HT-29 (cell line): ENCODE data around the gene CDKAL1. TPM values are rescaled to one million over a fixed set of nuclear protein-coding genes. Genes with fewer than 3 reads are reported as not detected.
A peak's percentile ranks its signal among the peaks of the same experiment; 100 is the strongest.

Experiments
- DNase-seq: peaks from one replicate; pipeline ENCODE4 v3.0.0-alpha.2; 2015; ENCODE audit warnings: low spot score
- total RNA-seq: library from RNA; depleted of rRNA; stranded (reverse); fragments of >200 nt; shearing (Covaris generic); gene quantifications from 2 replicates; pipeline ENCODE4 v1.2.3, GENCODE V29; 2014

The CDKAL1 gene
- total RNA-seq, 1 experiment from 2014 or later = 9.8 TPM

DNA sequence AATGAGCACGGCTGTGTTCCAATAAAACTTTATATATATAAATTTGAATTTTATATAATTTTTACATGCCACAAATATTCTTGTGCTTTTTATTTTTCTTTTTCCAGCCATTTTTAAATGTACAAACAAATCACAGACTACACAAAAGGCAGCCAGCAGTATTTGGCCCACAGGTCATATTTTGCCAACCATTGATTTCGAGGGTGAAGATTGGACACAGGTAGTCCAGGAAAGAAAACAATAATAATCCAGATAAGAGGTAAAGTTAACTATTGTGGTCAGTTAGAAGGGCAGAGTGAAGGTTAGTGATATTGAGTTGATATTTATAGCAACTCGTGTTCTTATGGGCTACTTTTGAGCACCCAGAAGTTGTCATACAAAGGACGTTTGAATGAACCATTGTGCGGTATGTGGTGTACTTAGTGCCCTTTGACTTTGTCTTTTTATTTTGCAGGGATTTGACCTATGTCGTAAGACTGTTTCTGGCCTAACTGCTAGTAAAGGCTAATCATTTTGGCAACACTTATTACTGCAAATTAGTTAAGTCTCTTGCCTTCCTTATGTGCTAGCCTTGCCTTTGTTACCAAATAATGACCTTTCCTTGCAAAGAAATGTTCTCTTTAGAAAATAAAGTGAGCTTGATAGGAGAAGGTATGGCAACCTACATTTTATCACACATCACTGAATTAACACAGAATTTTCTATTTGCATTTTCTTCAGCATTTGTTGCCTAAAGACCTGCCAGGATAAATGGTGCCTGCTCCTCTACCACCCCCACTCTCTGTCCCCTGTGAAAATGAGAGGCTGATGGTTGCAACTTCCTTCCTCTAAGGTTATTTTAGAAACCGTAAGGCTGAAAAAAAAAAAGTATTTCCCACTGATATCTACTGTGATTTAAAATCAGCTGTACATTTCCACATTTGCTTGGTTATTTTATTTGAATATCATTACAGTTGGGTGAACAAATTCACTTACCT lies 565.4 kb downstream of the CDKAL1 start:
- no peak for DNase-seq

GRCh38 chr6:21100991-21101390 lies 566.7 kb downstream of the CDKAL1 start:
- no peak for DNase-seq

GRCh38 chr6:21101694-21102093 lies 567.4 kb downstream of the CDKAL1 start:
- no peak for DNase-seq

GRCh38 chr6:21102201-21102600 lies 567.9 kb downstream of the CDKAL1 start:
- peak; percentile 36 for DNase-seq

GRCh38 chr6:21102624-21103023 lies 568.4 kb downstream of the CDKAL1 start:
- peak; percentile 42 for DNase-seq

DNA sequence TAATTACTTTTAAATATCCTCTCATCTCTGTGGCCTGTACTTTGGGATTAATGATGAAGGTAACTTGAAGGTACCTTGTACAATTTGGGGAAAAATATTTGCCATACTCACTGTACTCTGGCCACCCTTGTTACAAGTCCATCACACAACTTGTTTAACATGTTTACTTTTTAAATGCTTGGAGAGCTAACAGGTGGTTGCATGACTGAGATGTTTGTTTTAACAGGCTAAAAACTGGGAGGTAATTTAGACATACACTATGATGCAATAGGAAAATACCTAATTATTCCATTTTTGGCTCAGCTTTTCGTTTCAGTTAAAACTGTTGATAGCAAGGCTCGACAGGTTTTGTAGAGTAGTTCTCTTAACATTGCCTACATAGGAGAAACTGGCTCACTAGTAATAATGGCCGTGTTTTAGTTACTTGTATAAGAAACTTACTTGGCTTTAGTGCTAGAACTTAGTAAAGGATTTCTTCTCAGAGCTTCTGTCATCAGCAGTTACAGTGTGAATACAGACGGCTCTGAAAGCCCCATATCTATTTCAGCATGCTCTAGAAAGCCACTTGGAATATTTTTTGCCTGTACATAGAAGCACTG lies 569.5 kb downstream of the CDKAL1 start:
- DNase-seq = peak; percentile 41

DNA sequence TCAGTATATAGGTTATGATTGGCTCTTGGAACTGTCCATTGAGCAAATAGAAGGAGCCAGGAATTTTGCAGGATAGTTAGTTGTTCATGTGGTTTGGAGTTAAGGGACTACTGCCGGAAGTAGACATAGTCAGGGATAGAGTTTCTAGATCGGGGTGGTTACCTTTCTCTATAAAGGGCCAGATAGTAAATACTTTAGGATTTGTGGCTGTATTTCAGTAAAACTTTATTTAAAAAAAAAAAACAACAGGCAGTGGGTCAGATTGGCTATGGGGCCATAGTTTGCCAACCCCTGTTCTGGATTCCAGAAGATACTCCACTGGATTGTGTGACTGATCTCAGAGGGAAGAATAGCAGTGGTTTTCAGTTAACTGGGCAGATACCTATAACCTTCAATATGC lies 570.0 kb downstream of the CDKAL1 start:
- no peak for DNase-seq

DNA sequence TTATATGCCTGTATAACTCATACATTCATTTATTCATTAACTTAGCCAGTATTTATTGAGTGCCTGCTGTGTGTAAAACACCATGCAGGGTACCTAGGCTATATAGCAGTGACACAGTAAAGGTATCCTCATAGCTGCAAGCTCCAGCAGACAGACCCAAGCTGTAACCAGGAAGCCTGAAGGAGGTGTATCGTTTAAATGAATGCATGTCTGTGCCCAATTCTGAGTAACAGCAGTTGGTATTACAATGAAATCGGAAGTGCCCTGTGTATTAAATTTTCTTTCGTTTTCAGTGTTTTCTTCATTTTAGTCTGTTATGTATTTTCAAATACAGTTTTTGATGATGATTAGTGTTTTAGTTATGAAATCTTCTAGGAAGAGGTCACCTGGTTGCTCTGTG lies 573.5 kb downstream of the CDKAL1 start:
- DNase-seq = no peak

DNA sequence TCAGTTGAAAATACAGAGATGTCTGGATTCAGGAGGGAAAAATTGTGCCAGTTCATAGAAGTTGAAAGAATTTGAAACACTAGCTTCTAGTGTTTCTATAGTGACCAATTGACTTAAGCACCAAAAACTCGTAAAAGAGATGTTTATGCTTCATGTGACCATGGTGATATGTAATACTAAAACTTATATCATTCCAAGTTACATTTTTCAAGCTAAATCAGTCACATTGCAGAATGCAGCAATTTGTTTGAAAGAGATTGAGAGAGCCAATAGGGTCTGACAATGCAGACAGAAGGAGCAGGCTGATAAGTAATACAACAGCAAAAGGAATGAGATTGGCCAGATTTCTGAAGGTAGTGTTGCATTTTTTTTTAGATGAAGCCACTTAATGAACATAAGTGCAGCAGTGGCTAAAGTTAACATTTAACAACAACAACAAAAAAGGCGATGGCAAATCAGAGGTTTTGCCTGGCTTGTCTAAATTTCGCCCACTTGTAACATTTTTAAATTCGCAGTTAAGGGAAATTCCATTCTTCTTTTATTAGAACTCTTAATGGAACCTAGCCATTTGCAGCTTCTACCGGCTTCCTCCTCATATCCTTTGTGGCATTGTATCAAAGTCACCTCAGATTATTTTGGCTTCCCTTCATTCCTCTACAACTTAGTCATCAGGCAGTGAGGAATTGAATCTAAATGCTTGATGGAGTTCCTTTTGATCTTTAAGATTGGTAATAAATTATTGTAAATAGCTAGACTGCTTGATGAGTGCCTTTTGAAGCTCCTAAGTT lies 575.3 kb downstream of the CDKAL1 start:
- peak; percentile 79 for DNase-seq

DNA sequence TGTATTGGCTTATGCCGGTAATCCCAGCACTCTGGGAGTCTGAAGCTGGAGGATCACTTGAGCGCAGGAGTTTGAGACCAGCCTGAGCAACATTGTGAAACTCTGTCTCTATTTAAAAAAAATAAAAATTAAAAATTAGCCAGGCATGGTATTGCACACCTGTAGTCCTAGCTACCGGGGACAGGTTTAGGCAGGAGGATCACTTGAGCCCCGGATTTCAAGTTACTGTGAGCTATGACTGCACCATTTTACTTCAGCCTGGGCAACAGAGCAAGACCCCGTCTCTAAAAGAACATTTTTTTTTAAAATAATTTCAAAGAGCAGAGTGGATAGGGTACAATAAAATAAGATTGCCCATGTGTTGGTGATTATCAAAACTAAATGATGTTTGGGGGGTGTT lies 576.4 kb downstream of the CDKAL1 start:
- no peak for DNase-seq

GRCh38 chr6:21111093-21111725 lies 577.0 kb downstream of the CDKAL1 start:
- DNase-seq = no peak

GRCh38 chr6:21115111-21115510 lies 580.9 kb downstream of the CDKAL1 start:
- DNase-seq = no peak

DNA sequence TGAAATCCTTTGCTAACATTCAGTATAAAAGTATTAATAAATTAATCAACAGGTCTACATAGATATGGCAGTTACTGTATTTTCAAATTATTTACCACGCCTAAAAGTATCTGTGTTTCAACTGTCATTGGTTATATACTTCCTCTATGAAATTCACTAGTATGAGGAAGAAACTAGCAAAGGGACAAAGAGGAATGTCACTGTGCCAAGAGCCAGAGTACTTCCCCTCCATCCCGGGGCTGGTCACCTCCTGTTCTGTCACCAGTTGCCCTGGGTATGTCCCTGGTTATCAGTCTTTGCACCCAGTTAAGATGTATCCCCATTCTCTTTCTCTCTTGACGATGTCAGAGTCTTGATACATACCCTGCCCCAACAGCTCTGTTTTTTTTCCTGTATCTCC lies 582.5 kb downstream of the CDKAL1 start:
- no peak for DNase-seq

DNA sequence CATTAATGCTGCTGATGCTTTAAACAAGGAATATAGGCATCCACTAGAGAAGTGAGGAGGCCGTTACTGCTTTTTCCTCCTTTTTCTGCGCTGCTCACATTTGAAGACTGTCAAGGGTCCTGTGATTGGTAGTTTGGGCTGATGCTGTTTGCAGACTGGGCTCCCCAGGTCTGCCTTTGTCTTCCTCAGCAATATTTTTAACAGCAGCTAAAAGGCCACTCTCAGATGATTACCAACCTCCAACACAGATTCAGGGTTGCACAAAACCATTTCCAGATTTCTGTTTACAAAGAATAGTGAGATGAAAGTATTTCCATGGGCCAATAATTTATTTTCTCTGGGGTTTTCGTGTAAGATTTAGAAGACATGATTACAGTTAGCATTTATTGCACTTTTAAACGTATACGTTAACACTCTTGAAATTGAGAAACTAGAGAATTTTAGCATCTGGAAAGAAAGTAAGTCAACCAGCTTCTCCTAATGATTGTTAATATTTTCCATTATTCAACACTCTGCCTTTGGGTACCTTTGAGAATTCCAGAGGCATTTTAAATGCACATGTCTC lies 584.0 kb downstream of the CDKAL1 start:
- no peak for DNase-seq

- no peak for DNase-seq
These were observed 587.4 kb downstream of the CDKAL1 start for GRCh38 chr6:21121636-21122136.

DNA sequence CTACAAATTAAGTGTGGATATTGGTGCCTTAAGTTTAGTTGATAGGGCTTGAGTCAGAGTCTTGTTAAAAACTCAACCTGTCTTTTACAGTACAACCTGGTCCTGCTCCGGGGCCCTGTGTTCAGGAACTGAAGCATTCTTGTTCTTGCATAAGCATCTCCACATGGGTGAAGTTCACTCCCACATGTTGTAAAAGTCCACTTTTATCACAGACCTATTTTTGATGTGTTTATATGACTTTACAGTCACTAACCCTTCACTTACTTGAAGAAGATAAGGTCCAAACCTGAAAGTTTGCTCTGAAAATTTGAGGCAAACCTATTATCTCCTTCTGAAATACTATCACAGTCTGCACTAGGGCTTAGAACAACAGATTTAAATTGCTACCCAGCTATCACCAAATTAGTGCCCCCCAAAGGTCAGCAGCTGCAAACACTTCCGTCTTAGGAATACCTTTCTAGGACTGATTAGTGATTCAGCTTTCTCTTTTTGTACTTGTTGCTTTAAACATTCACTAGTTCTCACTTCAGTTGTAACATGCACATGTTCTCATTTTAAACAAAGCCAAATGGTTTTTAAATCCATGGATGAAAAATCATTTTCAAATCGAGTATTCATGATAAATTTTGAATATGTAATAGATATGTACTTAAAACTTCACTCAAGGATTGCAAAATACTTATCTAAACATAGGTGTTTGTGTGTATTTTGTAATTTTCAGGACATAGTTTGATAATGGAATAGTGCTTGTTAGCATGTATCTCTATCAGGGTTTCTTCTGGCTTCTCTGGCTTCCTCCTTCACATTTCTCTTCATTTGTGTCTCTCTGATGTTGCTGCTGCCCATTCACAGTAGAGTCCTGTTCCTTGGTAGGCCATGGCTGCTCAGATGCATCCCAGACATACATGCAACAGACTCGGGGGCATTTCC lies 589.5 kb downstream of the CDKAL1 start:
- DNase-seq = no peak

DNA sequence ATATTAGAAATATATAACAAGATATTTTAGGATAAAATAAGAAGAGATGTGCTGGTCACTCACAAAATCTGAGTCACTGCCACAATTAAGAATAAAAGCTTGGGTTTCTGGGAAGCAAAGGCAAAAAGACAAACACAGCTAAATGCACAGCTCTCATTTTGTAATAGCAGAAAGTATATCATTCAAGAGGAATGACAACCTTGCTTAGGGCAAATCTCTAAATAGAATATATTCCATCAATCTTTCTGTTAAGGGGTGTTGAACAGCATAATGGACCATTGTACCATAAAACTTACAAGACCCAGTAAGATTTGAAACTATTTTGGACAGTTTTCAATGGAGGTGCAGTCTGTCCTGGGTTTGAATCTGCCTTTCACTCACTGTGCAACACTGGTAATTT lies 594.3 kb downstream of the CDKAL1 start:
- DNase-seq = no peak

- DNase-seq = no peak
These were observed 597.1 kb downstream of the CDKAL1 start for GRCh38 chr6:21131406-21131805.

DNA sequence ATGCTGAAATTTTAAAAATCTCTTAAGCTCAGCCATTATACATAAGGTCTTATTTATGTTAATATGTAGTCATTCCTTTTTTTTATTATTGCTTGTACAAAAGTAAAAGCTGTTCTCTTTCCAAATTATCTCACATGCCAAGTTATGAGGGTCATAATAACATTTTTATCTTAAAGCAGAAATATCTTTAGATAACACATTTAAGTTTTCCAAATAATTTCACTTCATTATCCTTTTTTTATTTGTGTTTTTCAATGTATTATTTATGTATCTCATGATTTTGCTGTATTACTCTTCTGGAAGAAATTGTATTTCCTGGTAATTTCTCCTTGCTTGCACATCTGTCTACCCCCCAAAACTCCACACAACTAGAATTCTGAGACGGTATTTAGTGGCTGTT lies 598.2 kb downstream of the CDKAL1 start:
- no peak for DNase-seq
